GM19240 (cell line): ENCODE measurements around the gene AFG1L.

Experiments used
- DNase-seq: peaks from one replicate; pipeline ENCODE4 v3.0.0; 2011; ENCODE audit warnings: low spot score; ENCODE audit not compliant: insufficient read length

Gene AFG1L

GRCh38 chr6:108568551-108569305, 273.9 kb downstream of the AFG1L start:
- no peak for DNase-seq

DNA sequence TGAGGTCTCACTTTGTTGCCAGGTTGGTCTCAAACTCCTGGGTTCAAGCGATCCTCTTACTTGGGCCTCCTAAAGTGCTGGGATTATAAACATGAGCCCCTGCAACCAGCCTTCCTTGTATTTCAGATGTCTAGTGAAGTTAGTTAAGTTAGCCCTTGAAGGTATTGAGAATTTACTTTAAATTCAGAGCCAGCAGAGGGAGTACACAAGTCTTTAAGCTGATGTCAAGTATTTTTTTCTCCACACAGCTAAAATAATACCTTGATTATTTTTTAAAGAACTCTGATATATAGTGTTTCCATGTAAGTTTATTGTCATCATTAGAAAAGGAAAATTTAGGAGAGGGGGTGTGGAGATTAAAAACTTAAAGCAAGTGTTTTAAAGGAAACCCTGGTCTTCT, 275.7 kb downstream of the AFG1L start:
- no peak for DNase-seq

GRCh38 chr6:108574457-108575141, 279.7 kb downstream of the AFG1L start:
- DNase-seq, result no peak
